Ovary (tissue), 1 donor: ENCODE measurements around the gene CDC20B.

ENCODE experiments used
- EP300 ChIP-seq: sonication (generic); formaldehyde crosslinking; IDR thresholded peaks from one replicate; pipeline ENCODE4 v1.6.1; 2017; ENCODE audit warnings: antibody characterized with exemption
- POLR2A ChIP-seq: fragments of 450-650 bp; IDR thresholded peaks from one replicate; pipeline ENCODE4 v1.6.1; 2017; ENCODE audit warnings: antibody characterized with exemption, mild to moderate bottlenecking, moderate library complexity

- TF ChIP-seq POLR2A: no peak
- no peak for TF ChIP-seq EP300
Observed at GRCh38 chr5:55149308-55149795, 23.6 kb downstream of the CDC20B start.
